GM18861 (cell line): ENCODE results near the gene BCAR3.

Source experiments
- ATAC-seq: cut with Tn5 transposase; IDR thresholded peaks from one replicate; pipeline ENCODE4 v1.9.1; 2021; ENCODE audit not compliant: unreplicated experiment

Gene BCAR3

GRCh38 chr1:93516164-93516563, 165.5 kb downstream of the BCAR3 start:
- no peak for ATAC-seq
